DOHH2 (cell line): Measurements from ENCODE around the gene TPRN.

Source experiments
- CTCF ChIP-seq: fragments of 200-600 bp; sonication (generic); IDR thresholded peaks from one replicate; pipeline ENCODE4 v1.5.1; 2014; ENCODE audit warnings: antibody characterized with exemption, mild to moderate bottlenecking, low read depth, low read length; ENCODE audit not compliant: poor library complexity, severe bottlenecking
- EZH2phosphoT487 ChIP-seq: fragments of 200-600 bp; sonication (generic); IDR thresholded peaks from 2 replicates; pipeline ENCODE4 v1.6.1; 2017; ENCODE audit warnings: borderline replicate concordance, mild to moderate bottlenecking, antibody characterized with exemption, low read length, moderate library complexity, mixed read lengths

DNA sequence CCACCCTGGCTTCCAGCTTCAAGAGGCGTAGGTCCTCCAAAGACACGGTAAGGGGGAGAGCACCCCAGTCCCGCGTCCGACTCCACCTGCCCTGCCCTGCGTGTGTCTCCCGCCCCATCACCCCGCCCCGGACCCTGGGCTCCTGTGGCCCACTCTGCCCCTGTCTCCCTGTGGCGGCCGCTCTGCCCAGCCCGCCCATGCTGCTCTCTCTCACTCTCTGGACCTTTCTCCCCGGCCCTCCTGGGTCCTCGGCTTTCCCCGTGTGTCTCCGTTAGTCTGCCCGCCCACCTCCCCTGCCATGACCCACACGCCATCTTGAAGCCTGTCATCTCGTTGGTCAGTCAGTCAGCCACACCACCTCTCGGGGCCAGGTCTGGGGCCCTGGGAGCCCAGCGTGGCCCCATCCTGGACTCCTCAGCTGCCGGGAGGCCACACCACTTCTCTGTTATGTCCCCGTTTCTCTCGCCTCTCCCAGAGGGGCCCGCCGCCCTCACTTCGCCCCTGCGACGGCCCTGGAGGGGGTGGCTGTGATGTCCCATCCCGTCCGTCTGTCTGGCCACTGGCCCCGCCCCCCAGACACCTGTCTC, 35.2 kb downstream of the TPRN start:
- TF ChIP-seq CTCF: no peak
- no peak for TF ChIP-seq EZH2phosphoT487
